Measurements from ENCODE around the gene SNAP91. TPM values are rescaled to one million over a fixed set of nuclear protein-coding genes. Genes with fewer than 3 reads are reported as not detected.

The SNAP91 gene
- total and polyA plus RNA-seq, 4 donors = not detected

DNA sequence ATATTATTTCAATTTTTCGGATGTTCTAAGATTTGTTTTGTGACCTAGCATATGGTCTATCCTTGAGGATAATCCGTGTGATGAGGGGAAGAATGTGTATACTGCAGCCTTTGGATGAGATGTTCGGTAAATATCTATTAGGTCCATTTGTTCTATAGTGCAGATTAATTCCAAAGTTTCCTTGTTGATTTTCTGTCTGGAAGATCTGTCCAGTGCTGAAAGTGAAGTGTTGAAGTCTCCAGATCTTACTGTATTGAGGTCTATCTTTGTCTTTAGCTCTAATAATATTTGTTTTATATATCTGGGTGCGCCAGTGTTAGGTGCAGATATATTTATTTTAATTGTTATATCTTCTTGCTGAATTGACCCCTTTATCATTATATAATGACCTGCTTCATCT lies 32.2 kb upstream of the SNAP91 start:
- Histone ChIP-seq H3K9ac (ENCODE audit: low read depth in 1 of 2, low read length in 2 of 2) (no peak overlapping the region), H3K36me3 (ENCODE audit: control insufficient read depth in 4 of 4, insufficient read depth in 3 of 4, low read depth in 1 of 4, low read length in 3 of 4) (peaks cover 0 to 1% (median 0%) of the 10 kb centered on the region in 4 donors), H3K4me3 (ENCODE audit: low read depth in 1 of 3, low read length in 3 of 3) (no peak overlapping the region), H3K27me3 (ENCODE audit: control insufficient read depth in 4 of 4, insufficient read depth in 4 of 4, low read length in 3 of 4) (no peaks in the 10 kb centered on the region), H3K27ac (ENCODE audit: low read depth in 1 of 2, low read length in 2 of 2) (no peak overlapping the region), H3K9me3 (ENCODE audit: control insufficient read depth in 4 of 4, low read length in 3 of 4) (no peaks in the 10 kb centered on the region), H3K4me1 (ENCODE audit: control insufficient read depth in 4 of 4, insufficient read depth in 4 of 4, low read length in 3 of 4) (no peaks in the 10 kb centered on the region)
- 59% methylated on average over 4 of the region's 4 CpGs for WGBS
- TF ChIP-seq RXRA (IDR thresholded peaks at IDR 0.05) (no peak), EGR1 (IDR thresholded peaks at IDR 0.05; ENCODE audit: low read depth in 2 of 2) (no peak), JUND (IDR thresholded peaks at IDR 0.05) (no peak), FOXA2 (IDR thresholded peaks at IDR 0.05) (no peak), GABPA (IDR thresholded peaks at IDR 0.05 in 1 of 2, conservative IDR thresholded peaks at IDR 0.05 in 1 of 2) (no peak), CTCF (IDR thresholded peaks at IDR 0.05; ENCODE audit: low read depth, low read length, missing input control) (no peak), RAD21 (IDR thresholded peaks at IDR 0.05) (no peak), HNF4A (conservative IDR thresholded peaks at IDR 0.05) (no peak), TAF1 (conservative IDR thresholded peaks at IDR 0.05) (no peak), FOXA1 (IDR thresholded peaks at IDR 0.05) (no peak), NR2F2 (IDR thresholded peaks at IDR 0.05) (no peak), YY1 (IDR thresholded peaks at IDR 0.05) (no peak), HNF4G (IDR thresholded peaks at IDR 0.05) (no peak), SP1 (IDR thresholded peaks at IDR 0.05) (no peak)
- TF ChIP-seq, protein P1, sequence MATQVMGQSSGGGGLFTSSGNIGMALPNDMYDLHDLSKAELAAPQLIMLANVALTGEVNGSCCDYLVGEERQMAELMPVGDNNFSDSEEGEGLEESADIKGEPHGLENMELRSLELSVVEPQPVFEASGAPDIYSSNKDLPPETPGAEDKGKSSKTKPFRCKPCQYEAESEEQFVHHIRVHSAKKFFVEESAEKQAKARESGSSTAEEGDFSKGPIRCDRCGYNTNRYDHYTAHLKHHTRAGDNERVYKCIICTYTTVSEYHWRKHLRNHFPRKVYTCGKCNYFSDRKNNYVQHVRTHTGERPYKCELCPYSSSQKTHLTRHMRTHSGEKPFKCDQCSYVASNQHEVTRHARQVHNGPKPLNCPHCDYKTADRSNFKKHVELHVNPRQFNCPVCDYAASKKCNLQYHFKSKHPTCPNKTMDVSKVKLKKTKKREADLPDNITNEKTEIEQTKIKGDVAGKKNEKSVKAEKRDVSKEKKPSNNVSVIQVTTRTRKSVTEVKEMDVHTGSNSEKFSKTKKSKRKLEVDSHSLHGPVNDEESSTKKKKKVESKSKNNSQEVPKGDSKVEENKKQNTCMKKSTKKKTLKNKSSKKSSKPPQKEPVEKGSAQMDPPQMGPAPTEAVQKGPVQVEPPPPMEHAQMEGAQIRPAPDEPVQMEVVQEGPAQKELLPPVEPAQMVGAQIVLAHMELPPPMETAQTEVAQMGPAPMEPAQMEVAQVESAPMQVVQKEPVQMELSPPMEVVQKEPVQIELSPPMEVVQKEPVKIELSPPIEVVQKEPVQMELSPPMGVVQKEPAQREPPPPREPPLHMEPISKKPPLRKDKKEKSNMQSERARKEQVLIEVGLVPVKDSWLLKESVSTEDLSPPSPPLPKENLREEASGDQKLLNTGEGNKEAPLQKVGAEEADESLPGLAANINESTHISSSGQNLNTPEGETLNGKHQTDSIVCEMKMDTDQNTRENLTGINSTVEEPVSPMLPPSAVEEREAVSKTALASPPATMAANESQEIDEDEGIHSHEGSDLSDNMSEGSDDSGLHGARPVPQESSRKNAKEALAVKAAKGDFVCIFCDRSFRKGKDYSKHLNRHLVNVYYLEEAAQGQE (IDR thresholded peaks at IDR 0.05) = no peak
- TF ChIP-seq, protein P2, sequence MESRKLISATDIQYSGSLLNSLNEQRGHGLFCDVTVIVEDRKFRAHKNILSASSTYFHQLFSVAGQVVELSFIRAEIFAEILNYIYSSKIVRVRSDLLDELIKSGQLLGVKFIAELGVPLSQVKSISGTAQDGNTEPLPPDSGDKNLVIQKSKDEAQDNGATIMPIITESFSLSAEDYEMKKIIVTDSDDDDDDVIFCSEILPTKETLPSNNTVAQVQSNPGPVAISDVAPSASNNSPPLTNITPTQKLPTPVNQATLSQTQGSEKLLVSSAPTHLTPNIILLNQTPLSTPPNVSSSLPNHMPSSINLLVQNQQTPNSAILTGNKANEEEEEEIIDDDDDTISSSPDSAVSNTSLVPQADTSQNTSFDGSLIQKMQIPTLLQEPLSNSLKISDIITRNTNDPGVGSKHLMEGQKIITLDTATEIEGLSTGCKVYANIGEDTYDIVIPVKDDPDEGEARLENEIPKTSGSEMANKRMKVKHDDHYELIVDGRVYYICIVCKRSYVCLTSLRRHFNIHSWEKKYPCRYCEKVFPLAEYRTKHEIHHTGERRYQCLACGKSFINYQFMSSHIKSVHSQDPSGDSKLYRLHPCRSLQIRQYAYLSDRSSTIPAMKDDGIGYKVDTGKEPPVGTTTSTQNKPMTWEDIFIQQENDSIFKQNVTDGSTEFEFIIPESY (IDR thresholded peaks at IDR 0.05) = no peak
- TF ChIP-seq, protein P3, sequence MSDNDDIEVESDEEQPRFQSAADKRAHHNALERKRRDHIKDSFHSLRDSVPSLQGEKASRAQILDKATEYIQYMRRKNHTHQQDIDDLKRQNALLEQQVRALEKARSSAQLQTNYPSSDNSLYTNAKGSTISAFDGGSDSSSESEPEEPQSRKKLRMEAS (IDR thresholded peaks at IDR 0.05) = no peak
- TF ChIP-seq, protein P4, sequence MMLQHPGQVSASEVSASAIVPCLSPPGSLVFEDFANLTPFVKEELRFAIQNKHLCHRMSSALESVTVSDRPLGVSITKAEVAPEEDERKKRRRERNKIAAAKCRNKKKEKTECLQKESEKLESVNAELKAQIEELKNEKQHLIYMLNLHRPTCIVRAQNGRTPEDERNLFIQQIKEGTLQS (IDR thresholded peaks at IDR 0.05) = no peak
- no peak for DNase-seq (ENCODE audit: low spot score)

Data from liver (tissue), 9 donors.